NT2/D1 (cell line): Measurements from ENCODE around the gene GLIS1.

Source experiments
- YY1 ChIP-seq: IDR thresholded peaks from 2 replicates; pipeline ENCODE4 v1.6.1; 2011; ENCODE audit not compliant: insufficient read length, insufficient read depth
- ZNF274 ChIP-seq: IDR thresholded peaks from 2 replicates; pipeline ENCODE4 v1.6.1; 2011; ENCODE audit warnings: mild to moderate bottlenecking, low read depth, low read length

- no peak for TF ChIP-seq YY1
- TF ChIP-seq ZNF274: no peak
Observed at GRCh38 chr1:53552981-53553733, 185.8 kb downstream of the GLIS1 start.
